HepG2 (cell line): ENCODE data around the gene IL24. TPM values are rescaled to one million over a fixed set of nuclear protein-coding genes. Genes with fewer than 3 reads are reported as not detected.

Source experiments
- ATAC-seq: fragments of 200-7000 bp; cut with Tn5 transposase; 3 replicates; pipeline ENCODE4 v1.9.1; 2020; ENCODE audit warnings: mild to moderate bottlenecking, moderate library complexity
- BruUV-seq: library from RNA; stranded (reverse); fragments of 400-500 nt; replicated peaks from 2 replicates; lab custom pipeline; 2021; lab: Mats Ljungman, UMichigan
- CTCF ChIA-PET: fragments of 300-600 bp; formaldehyde crosslinking; extraction: SDS; loops from one replicate; lab custom pipeline; 2021; ENCODE audit warnings: low total read pairs, inconsistent platforms, low intra/inter-chr PET ratio; lab: Yijun Ruan, JAX
- POLR2A ChIA-PET: fragments of 350-600 bp; sonication (Branson Sonifier 250); formaldehyde crosslinking; loops from one replicate; lab custom pipeline; 2020; ENCODE audit warnings: antibody characterized with exemption, inconsistent platforms; lab: Yijun Ruan, JAX
- DNase-seq: peaks from one replicate; pipeline ENCODE4 v3.0.0-alpha.2; 2015; ENCODE audit warnings: low spot score
- FAIRE-seq: peaks from 3 replicates; lab custom pipeline; 2011; peaks lifted over from hg19 to GRCh38; lab: Jason Lieb, UNC
- H2AFZ ChIP-seq: one replicate; pipeline ENCODE4 v1.6.1; 2011; ENCODE audit warnings: low read length, inconsistent platforms
- H3K27ac ChIP-seq: fragments of 300-600 bp; 3 replicates; pipeline ENCODE4 v1.8.0; 2011; ENCODE audit warnings: mixed run types, mild to moderate bottlenecking, mixed read lengths, low read length, inconsistent platforms; ENCODE audit not compliant: insufficient read depth; ENCODE audit errors: extremely low read length
- H3K27me3 ChIP-seq, 2 experiments: fragments of 200-600 bp in 1 of 2; 2 replicates in 1 of 2; 3 replicates in 1 of 2; pipeline versions ENCODE4 v1.6.0 to v1.8.0; 2011; ENCODE audit warnings: low read length in 2 of 2, mild to moderate bottlenecking in 2 of 2, moderate library complexity in 2 of 2, inconsistent platforms in 1 of 2; ENCODE audit not compliant: insufficient read depth in 2 of 2, control insufficient read depth in 1 of 2
- H3K36me3 ChIP-seq, 2 experiments: fragments of 200-600 bp in 1 of 2; replicated peaks in 1 of 2; 2 replicates in 1 of 2; 3 replicates in 1 of 2; pipeline versions ENCODE4 v1.5.1 to v1.8.0; 2011; ENCODE audit warnings: low read length in 2 of 2, inconsistent platforms in 1 of 2; ENCODE audit not compliant: insufficient read depth in 2 of 2, control insufficient read depth in 1 of 2
- H3K4me1 ChIP-seq: 2 replicates; pipeline ENCODE4 v1.5.1; 2012; ENCODE audit warnings: low read length, inconsistent platforms; ENCODE audit not compliant: insufficient read depth
- H3K4me2 ChIP-seq: 2 replicates; pipeline ENCODE4 v1.6.0; 2011; ENCODE audit warnings: low read depth, low read length, inconsistent platforms
- H3K4me3 ChIP-seq, 3 experiments: fragments of 200-600 bp in 1 of 3; sonication (generic), shearing (Covaris generic) in 1 of 3; replicated peaks in 1 of 3; 2 replicates each; pipeline ENCODE4 v1.5.1; 2011 to 2016; ENCODE audit warnings: low read length in 3 of 3, inconsistent platforms in 2 of 3, low read depth in 2 of 3, mild to moderate bottlenecking in 2 of 3, control low read depth in 1 of 3, mixed read lengths in 1 of 3; ENCODE audit not compliant: insufficient read depth in 1 of 3
- H3K79me2 ChIP-seq: one replicate; pipeline ENCODE4 v1.6.1; 2011; ENCODE audit warnings: low read length, inconsistent platforms; ENCODE audit not compliant: insufficient read depth
- H3K9ac ChIP-seq: 2 replicates; pipeline ENCODE4 v1.6.0; 2011; ENCODE audit warnings: mild to moderate bottlenecking, low read depth, low read length, inconsistent platforms; ENCODE audit not compliant: insufficient read depth
- H3K9me3 ChIP-seq: 2 replicates; pipeline ENCODE4 v1.5.1; 2012; ENCODE audit warnings: mild to moderate bottlenecking, low read length
- H4K20me1 ChIP-seq: 2 replicates; pipeline ENCODE4 v1.6.0; 2011; ENCODE audit warnings: inconsistent platforms, mild to moderate bottlenecking, low read length, moderate library complexity; ENCODE audit not compliant: insufficient read depth
- CCAR2 ChIP-seq: fragments of 200-400 bp; formaldehyde crosslinking; optimal IDR thresholded peaks from 2 replicates; pipeline ENCODE3; 2018; ENCODE audit warnings: low read depth, mild to moderate bottlenecking, low read length, moderate library complexity
- DR1 ChIP-seq: sonication (generic); formaldehyde crosslinking; IDR thresholded peaks from 2 replicates; pipeline ENCODE4 v1.8.0; 2021; ENCODE audit warnings: mild to moderate bottlenecking, missing genetic modification reagents, inconsistent platforms
- E2F1 ChIP-seq: sonication (generic); formaldehyde crosslinking; IDR thresholded peaks from 2 replicates; pipeline ENCODE4 v1.5.0; 2020; ENCODE audit warnings: missing genetic modification reagents
- HOXA7 ChIP-seq: sonication (generic); formaldehyde crosslinking; IDR thresholded peaks from 2 replicates; pipeline ENCODE4 v1.8.1; 2022; ENCODE audit warnings: mild to moderate bottlenecking, missing genetic modification reagents, moderate library complexity
- ZBTB34 ChIP-seq: sonication (generic); formaldehyde crosslinking; IDR thresholded peaks from 2 replicates; pipeline ENCODE4 v1.8.0; 2022; ENCODE audit warnings: mild to moderate bottlenecking, missing genetic modification reagents
- ZNF446 ChIP-seq: sonication (generic); formaldehyde crosslinking; IDR thresholded peaks from 2 replicates; pipeline ENCODE4 v1.5.0; 2020; ENCODE audit warnings: mild to moderate bottlenecking, missing genetic modification reagents
- ZNF576 ChIP-seq: sonication (generic); formaldehyde crosslinking; IDR thresholded peaks from 2 replicates; pipeline ENCODE4 v1.4.0; 2020; ENCODE audit warnings: mild to moderate bottlenecking, missing genetic modification reagents
- ZNF660 ChIP-seq: sonication (generic); formaldehyde crosslinking; IDR thresholded peaks from 2 replicates; pipeline ENCODE4 v1.5.1; 2020; ENCODE audit warnings: mild to moderate bottlenecking, low read depth, missing genetic modification reagents, borderline replicate concordance
- ZNF724P ChIP-seq: sonication (generic); formaldehyde crosslinking; IDR thresholded peaks from 2 replicates; pipeline ENCODE4 v1.8.0; 2022; ENCODE audit warnings: missing genetic modification reagents, borderline replicate concordance
- ZNF775 ChIP-seq: sonication (generic); formaldehyde crosslinking; IDR thresholded peaks from 2 replicates; pipeline ENCODE4 v1.4.0; 2020; ENCODE audit warnings: missing genetic modification reagents, mild to moderate bottlenecking, moderate library complexity, borderline replicate concordance
- ZNF782 ChIP-seq: sonication (generic); formaldehyde crosslinking; IDR thresholded peaks from 2 replicates; pipeline ENCODE4 v1.4.0; 2020; ENCODE audit warnings: missing genetic modification reagents, mild to moderate bottlenecking, borderline replicate concordance
- ZNF891 ChIP-seq: sonication (generic); formaldehyde crosslinking; IDR thresholded peaks from 2 replicates; pipeline ENCODE4 v1.5.0; 2020; ENCODE audit warnings: mild to moderate bottlenecking, missing genetic modification reagents
- WGBS: methylation state at CpG from one replicate; pipeline ENCODE4 v1.1.6; 2017; ENCODE audit warnings: low lambda C conversion rate; 5-methylcytosine and 5-hydroxymethylcytosine counted together
- in situ Hi-C: cut with HindIII; loops from 2 replicates; pipeline ENCODE4 v1.10.0; 2017; ENCODE audit warnings: low pct_unique_long_range_greater_than_20kb; ENCODE audit not compliant: extremely low pct_ligation_motif_present
- intact Hi-C: fragments of 100-400 bp; cut with micrococcal nuclease; formaldehyde crosslinking; loops from one replicate; pipeline ENCODE4 v1.10.0; 2022; ENCODE audit not compliant: unreplicated experiment
- polyA plus RNA-seq, 8 experiments: library from polyadenylated mRNA; depleted of rRNA in 3 of 8; stranded (reverse) in 7 of 8; unstranded in 1 of 8; fragments of >200 nt; fragmentation: Illumina TruSeq in 4 of 8; extraction: Trizol in 4 of 8; gene quantifications; 2 replicates each; pipeline versions ENCODE4 v1.2.1 to v1.2.3, GENCODE V29; 2011 to 2016; ENCODE audit warnings: low read depth in 4 of 8, missing spikeins in 1 of 8, mixed read lengths in 1 of 8; ENCODE audit not compliant: insufficient read depth in 1 of 8
- total RNA-seq, 5 experiments: library from RNA; depleted of rRNA; stranded (reverse); fragments of >200 nt; fragmentation: Illumina TruSeq; extraction: Trizol; gene quantifications; 2 replicates each; pipeline ENCODE4 v1.2.3, GENCODE V29; 2016; ENCODE audit warnings: low read depth in 1 of 5
- TF ChIP-seq, protein P1 (sequence below): sonication (generic); formaldehyde crosslinking; IDR thresholded peaks from 2 replicates; pipeline ENCODE4 v1.5.1; 2020; ENCODE audit warnings: missing genetic modification reagents, mild to moderate bottlenecking, borderline replicate concordance
- TF ChIP-seq, protein P2 (sequence below): sonication (generic); formaldehyde crosslinking; IDR thresholded peaks from 2 replicates; pipeline ENCODE4 v1.4.0; 2020; ENCODE audit warnings: missing genetic modification reagents

Gene IL24
- total and polyA plus RNA-seq, 2 of the 13 experiments (the other 11 are each of a cell fraction or from before 2014, with no cell fraction given): not detected

DNA sequence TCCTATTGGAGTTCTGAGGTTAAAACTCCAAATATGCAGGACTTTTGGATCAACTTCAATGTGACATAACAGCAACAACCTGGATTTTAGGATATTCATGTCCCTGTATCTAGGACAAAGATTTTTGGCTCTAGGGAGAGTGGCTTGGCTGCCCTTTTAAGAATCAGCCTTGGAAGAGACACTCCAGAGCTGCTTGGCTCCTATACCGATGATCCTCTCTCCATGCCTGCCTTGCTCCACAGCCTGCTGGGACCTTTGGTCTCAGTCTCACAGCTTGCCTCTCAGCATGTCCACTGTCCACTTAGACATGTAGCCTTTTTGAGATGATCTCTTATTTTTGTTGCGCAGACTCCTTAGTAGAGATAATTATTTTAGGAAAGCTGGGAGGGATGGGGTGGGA is 29.0 kb downstream of the IL24 start:
- H3K4me3 ChIP-seq: no peak overlapping the region
- intact Hi-C loops (no loop called here), in situ Hi-C loops (no loop called here)
- no peaks in the 10 kb centered on the region; a peak in 1 of 5 replicates for H3K27me3 ChIP-seq
- DNase-seq: no peak
- no peaks in the 10 kb centered on the region for H3K79me2 ChIP-seq
- H3K9me3 ChIP-seq: no peaks in the 10 kb centered on the region
- 94% methylated on average over 1 of the region's 2 CpGs for WGBS
- no TSS peak for BruUV-seq
- no peak overlapping the region for H3K4me2 ChIP-seq
- H3K9ac ChIP-seq: no peak overlapping the region
- no peaks in the 10 kb centered on the region for H4K20me1 ChIP-seq
- peaks cover 34% of the 10 kb centered on the region for H3K4me1 ChIP-seq
- POLR2A ChIA-PET: no interaction called here
- H3K27ac ChIP-seq: no peak overlapping the region
- no peak; the same call in 2 of the 3 replicates for ATAC-seq
- CTCF ChIA-PET: interaction anchor here (2.2 kb wide), 1 partner anchor 56 kb away, joined by 8 read pairs; no protein-coding TSS in a partner anchor
- TF ChIP-seq ZNF660 (no peak), ZBTB34 (no peak), HOXA7 (CRISPR knock-in tag) (no peak), ZNF724P (CRISPR knock-in tag) (no peak), ZNF891 (CRISPR knock-in tag) (no peak), ZNF775 (CRISPR knock-in tag) (no peak), ZNF446 (CRISPR knock-in tag) (no peak), ZNF576 (no peak), ZNF782 (CRISPR knock-in tag) (no peak), CCAR2 (no peak), E2F1 (no peak), DR1 (CRISPR knock-in tag) (no peak)
- TF ChIP-seq, protein P1, sequence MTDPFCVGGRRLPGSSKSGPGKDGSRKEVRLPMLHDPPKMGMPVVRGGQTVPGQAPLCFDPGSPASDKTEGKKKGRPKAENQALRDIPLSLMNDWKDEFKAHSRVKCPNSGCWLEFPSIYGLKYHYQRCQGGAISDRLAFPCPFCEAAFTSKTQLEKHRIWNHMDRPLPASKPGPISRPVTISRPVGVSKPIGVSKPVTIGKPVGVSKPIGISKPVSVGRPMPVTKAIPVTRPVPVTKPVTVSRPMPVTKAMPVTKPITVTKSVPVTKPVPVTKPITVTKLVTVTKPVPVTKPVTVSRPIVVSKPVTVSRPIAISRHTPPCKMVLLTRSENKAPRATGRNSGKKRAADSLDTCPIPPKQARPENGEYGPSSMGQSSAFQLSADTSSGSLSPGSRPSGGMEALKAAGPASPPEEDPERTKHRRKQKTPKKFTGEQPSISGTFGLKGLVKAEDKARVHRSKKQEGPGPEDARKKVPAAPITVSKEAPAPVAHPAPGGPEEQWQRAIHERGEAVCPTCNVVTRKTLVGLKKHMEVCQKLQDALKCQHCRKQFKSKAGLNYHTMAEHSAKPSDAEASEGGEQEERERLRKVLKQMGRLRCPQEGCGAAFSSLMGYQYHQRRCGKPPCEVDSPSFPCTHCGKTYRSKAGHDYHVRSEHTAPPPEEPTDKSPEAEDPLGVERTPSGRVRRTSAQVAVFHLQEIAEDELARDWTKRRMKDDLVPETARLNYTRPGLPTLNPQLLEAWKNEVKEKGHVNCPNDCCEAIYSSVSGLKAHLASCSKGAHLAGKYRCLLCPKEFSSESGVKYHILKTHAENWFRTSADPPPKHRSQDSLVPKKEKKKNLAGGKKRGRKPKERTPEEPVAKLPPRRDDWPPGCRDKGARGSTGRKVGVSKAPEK (CRISPR knock-in tag): no peak
- TF ChIP-seq, protein P2, sequence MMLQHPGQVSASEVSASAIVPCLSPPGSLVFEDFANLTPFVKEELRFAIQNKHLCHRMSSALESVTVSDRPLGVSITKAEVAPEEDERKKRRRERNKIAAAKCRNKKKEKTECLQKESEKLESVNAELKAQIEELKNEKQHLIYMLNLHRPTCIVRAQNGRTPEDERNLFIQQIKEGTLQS (CRISPR knock-in tag): no peak
- no peak overlapping the region for H2AFZ ChIP-seq
- no peaks in the 10 kb centered on the region for H3K36me3 ChIP-seq
- peak; percentile 15 for FAIRE-seq
